PC-9 (cell line): Measurements from ENCODE around the gene C19orf38. TPM values are rescaled to one million over a fixed set of nuclear protein-coding genes. Genes with fewer than 3 reads are reported as not detected.

ENCODE experiments used
- BruUV-seq: library from RNA; stranded (reverse); fragments of 400-500 nt; replicated peaks from 2 replicates; lab custom pipeline; 2021; lab: Mats Ljungman, UMichigan
- CTCF ChIA-PET: fragments of 300-600 bp; sonication (Branson Sonifier 250); formaldehyde crosslinking; loops from one replicate; lab custom pipeline; 2022; ENCODE audit warnings: antibody characterized with exemption; lab: Charles Lee
- POLR2A ChIA-PET: fragments of 300-600 bp; sonication (Branson Sonifier 250); formaldehyde crosslinking; loops from one replicate; lab custom pipeline; 2022; ENCODE audit warnings: antibody characterized with exemption; ENCODE audit not compliant: unreplicated experiment; lab: Charles Lee
- DNase-seq, 2 experiments: peaks; one replicate each; pipeline versions ENCODE4 v3.0.0 to v3.0.0-alpha.2; 2015 to 2022; ENCODE audit warnings: mixed read lengths in 1 of 2
- H2AFZ ChIP-seq: fragments of 200-600 bp; sonication (generic); 2 replicates; pipeline ENCODE4 v1.8.1; 2017; ENCODE audit warnings: antibody characterized with exemption
- H3F3A ChIP-seq: fragments of 200-600 bp; sonication (generic); 2 replicates; pipeline ENCODE4 v1.8.1; 2017; ENCODE audit warnings: antibody characterized with exemption, mild to moderate bottlenecking, low read depth; ENCODE audit not compliant: insufficient read depth
- H3K27ac ChIP-seq: fragments of 200-600 bp; sonication (generic); 2 replicates; pipeline ENCODE4 v1.6.1; 2016; ENCODE audit warnings: mixed run types
- H3K27me3 ChIP-seq: fragments of 200-600 bp; sonication (generic); 2 replicates; pipeline ENCODE4 v1.6.1; 2016; ENCODE audit warnings: low read depth, mixed run types; ENCODE audit not compliant: insufficient read depth
- H3K36me3 ChIP-seq: fragments of 200-600 bp; sonication (generic); 2 replicates; pipeline ENCODE4 v1.6.1; 2016; ENCODE audit warnings: low read depth, mixed run types
- H3K4me1 ChIP-seq: fragments of 200-600 bp; sonication (generic); replicated peaks from 2 replicates; pipeline ENCODE4 v1.6.1; 2016; ENCODE audit warnings: mixed run types; ENCODE audit not compliant: insufficient read depth
- H3K4me2 ChIP-seq: fragments of 200-600 bp; sonication (generic); 2 replicates; pipeline ENCODE4 v1.6.1; 2017; ENCODE audit warnings: mixed run types
- H3K4me3 ChIP-seq: fragments of 200-600 bp; sonication (generic); 2 replicates; pipeline ENCODE4 v1.6.1; 2016; ENCODE audit warnings: mixed run types
- H3K79me2 ChIP-seq: fragments of 200-600 bp; sonication (generic); 2 replicates; pipeline ENCODE4 v1.6.1; 2017; ENCODE audit warnings: low read depth, mixed run types
- H3K9me2 ChIP-seq: fragments of 200-600 bp; sonication (generic); 2 replicates; pipeline ENCODE4 v1.8.1; 2017; ENCODE audit warnings: mild to moderate bottlenecking; ENCODE audit not compliant: insufficient read depth
- H3K9me3 ChIP-seq: fragments of 200-600 bp; sonication (generic); 2 replicates; pipeline ENCODE4 v1.8.1; 2016; ENCODE audit warnings: low read depth; ENCODE audit not compliant: insufficient read depth
- H4K20me1 ChIP-seq: fragments of 200-600 bp; sonication (generic); 2 replicates; pipeline ENCODE4 v1.8.1; 2017; ENCODE audit not compliant: insufficient read depth
- CTCF ChIP-seq: fragments of 200-600 bp; sonication (generic); conservative IDR thresholded peaks from 2 replicates; pipeline ENCODE4 v1.6.1; 2017; ENCODE audit warnings: mixed run types, antibody characterized with exemption, mild to moderate bottlenecking, moderate library complexity
- EZH2 ChIP-seq: fragments of 200-600 bp; sonication (generic); IDR thresholded peaks from 2 replicates; pipeline ENCODE4 v1.8.0; 2017; ENCODE audit warnings: antibody characterized with exemption, low read depth
- intact Hi-C: fragments of 100-400 bp; cut with micrococcal nuclease; formaldehyde crosslinking; loops from one replicate; pipeline ENCODE4 v1.10.0; 2022; ENCODE audit not compliant: unreplicated experiment
- total RNA-seq: library from RNA; stranded (reverse); gene quantifications from 2 replicates; pipeline ENCODE4 v1.2.3, GENCODE V29; 2021

Gene C19orf38
- total RNA-seq, 1 experiment from 2014 or later = 0.59 TPM

- H3K4me3 ChIP-seq = no peak overlapping the region
- H3K4me2 ChIP-seq = no peak overlapping the region
- H3K9me2 ChIP-seq = no peaks in the 10 kb centered on the region
- H3F3A ChIP-seq = peaks cover 7% of the 10 kb centered on the region; the same call in 1 of the 2 replicates
- H2AFZ ChIP-seq = no peak overlapping the region
- intact Hi-C loops = no loop called here
- H3K4me1 ChIP-seq = 0 out of 2 replicates have a peak, but pooled peaks cover 9% of the 10 kb centered on the region
- peaks cover 64% of the 10 kb centered on the region for H3K79me2 ChIP-seq
- no peak overlapping the region for H3K27ac ChIP-seq
- POLR2A ChIA-PET = no interaction called here
- H3K27me3 ChIP-seq = no peaks in the 10 kb centered on the region
- H3K36me3 ChIP-seq = no peaks in the 10 kb centered on the region
- BruUV-seq = no TSS peak
- TF ChIP-seq EZH2 (no peak), CTCF (no peak)
- H3K9me3 ChIP-seq = no peaks in the 10 kb centered on the region
- H4K20me1 ChIP-seq = peaks cover 31% of the 10 kb centered on the region
- DNase-seq = no peak
- CTCF ChIA-PET = no interaction called here
Measured at GRCh38 chr19:10892256-10892655, 44.0 kb downstream of the C19orf38 start.

DNA sequence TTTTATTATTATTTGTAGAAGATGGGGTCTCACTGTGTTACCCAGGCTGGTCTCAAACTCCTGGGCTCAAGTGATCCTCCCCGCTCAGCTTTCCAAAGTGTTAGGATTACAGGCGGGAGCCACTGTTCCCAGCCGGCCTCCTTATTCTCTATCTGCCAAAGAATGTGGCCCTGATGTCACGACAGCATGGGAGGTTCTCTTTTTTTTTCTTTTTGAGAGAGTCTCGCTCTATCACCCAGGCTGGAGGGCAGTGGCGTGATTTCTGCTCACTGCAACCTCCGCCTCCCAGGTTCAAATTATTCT is 46.6 kb downstream of the C19orf38 start:
- TF ChIP-seq CTCF (no peak), EZH2 (no peak)

DNA sequence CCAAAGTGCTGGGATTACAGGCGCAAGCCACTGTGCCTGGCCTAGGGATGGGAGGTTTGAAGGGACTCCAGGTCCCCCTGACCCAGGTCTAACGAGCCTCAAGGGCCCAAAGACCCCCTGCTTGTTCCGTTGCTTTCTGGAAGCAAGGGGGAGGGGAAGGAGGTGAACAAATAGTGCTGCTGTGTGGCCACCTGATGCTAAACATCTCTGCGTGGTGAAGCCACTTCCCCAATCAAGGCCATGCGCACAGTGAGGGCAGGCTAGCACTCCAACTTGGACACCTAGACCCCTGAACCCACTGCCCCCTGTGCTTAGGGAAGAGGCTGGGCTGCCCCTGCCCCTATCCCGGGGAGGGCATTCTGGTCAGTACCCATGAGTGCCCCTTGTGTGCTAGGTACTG is 47.1 kb downstream of the C19orf38 start:
- ChIA-PET POLR2A (no interaction called here), CTCF (no interaction called here)
- intact Hi-C loops = no loop called here
- no peak overlapping the region for H2AFZ ChIP-seq
- H3K4me2 ChIP-seq = no peak overlapping the region
- H3K79me2 ChIP-seq = peaks cover 65% of the 10 kb centered on the region
- peaks cover 33% of the 10 kb centered on the region for H3F3A ChIP-seq
- no TSS peak for BruUV-seq
- H3K9me3 ChIP-seq = no peaks in the 10 kb centered on the region
- DNase-seq = no peak
- H3K9me2 ChIP-seq = no peaks in the 10 kb centered on the region
- no peaks in the 10 kb centered on the region for H3K27me3 ChIP-seq
- H3K36me3 ChIP-seq = no peaks in the 10 kb centered on the region
- H3K4me3 ChIP-seq = no peak overlapping the region
- TF ChIP-seq EZH2 (no peak), CTCF (no peak)
- H4K20me1 ChIP-seq = peaks cover 52% of the 10 kb centered on the region
- H3K27ac ChIP-seq = no peak overlapping the region
- H3K4me1 ChIP-seq = peaks cover 37% of the 10 kb centered on the region

More for the DNA sequence above, 46.6 kb downstream of the C19orf38 start:
- no peak overlapping the region for H3K4me2 ChIP-seq
- H3K4me1 ChIP-seq = peaks cover 32% of the 10 kb centered on the region
- H3K9me2 ChIP-seq = no peaks in the 10 kb centered on the region
- H4K20me1 ChIP-seq = peaks cover 47% of the 10 kb centered on the region
- peaks cover 60% of the 10 kb centered on the region for H3K79me2 ChIP-seq
- H3F3A ChIP-seq = peaks cover 28% of the 10 kb centered on the region
- intact Hi-C loops = no loop called here
- no TSS peak for BruUV-seq
- H3K27ac ChIP-seq = no peak overlapping the region
- DNase-seq = no peak
- no peaks in the 10 kb centered on the region for H3K27me3 ChIP-seq
- no peaks in the 10 kb centered on the region for H3K36me3 ChIP-seq
- H3K9me3 ChIP-seq = no peaks in the 10 kb centered on the region
- H3K4me3 ChIP-seq = no peak overlapping the region
- no peak overlapping the region for H2AFZ ChIP-seq
- POLR2A ChIA-PET = no interaction called here
- CTCF ChIA-PET = no interaction called here
